HCT116 (cell line): ENCODE results near the gene PRRX2. TPM values are rescaled to one million over a fixed set of nuclear protein-coding genes. Genes with fewer than 3 reads are reported as not detected.

Source experiments
- ATAC-seq: fragments of 200-7000 bp; cut with Tn5 transposase; 2 replicates; pipeline ENCODE4 v1.9.1; 2020; ENCODE audit warnings: mild to moderate bottlenecking, moderate library complexity
- BruUV-seq: library from RNA; stranded (reverse); fragments of 400-500 nt; replicated peaks from 2 replicates; lab custom pipeline; 2021; lab: Mats Ljungman, UMichigan
- CTCF ChIA-PET: fragments of 300-600 bp; sonication (Branson Sonifier 250); formaldehyde crosslinking; loops from one replicate; lab custom pipeline; 2021; ENCODE audit warnings: antibody characterized with exemption; lab: Charles Lee
- POLR2A ChIA-PET: fragments of 300-600, 350-600 bp; sonication (Branson Sonifier 250); formaldehyde crosslinking; loops from one replicate; lab custom pipeline; 2021; ENCODE audit warnings: antibody characterized with exemption; lab: Charles Lee
- RAD21 ChIA-PET, 2 experiments: fragments of 300-600 bp; sonication (Branson Sonifier 250); formaldehyde crosslinking; loops; one replicate each; lab custom pipeline; 2023; ENCODE audit warnings: low total read pairs in 2 of 2; ENCODE audit not compliant: uncharacterized antibody in 2 of 2, unreplicated experiment in 2 of 2, low non-redundant PET in 1 of 2; lab: Charles Lee
- DNase-seq: peaks from one replicate; pipeline ENCODE4 v3.0.0-alpha.2; 2010; ENCODE audit warnings: low read depth, low spot score
- H2AFZ ChIP-seq: fragments of 200-600 bp; shearing (Covaris generic), sonication (generic); 2 replicates; pipeline ENCODE4 v1.6.1; 2017; ENCODE audit warnings: low read depth, mixed run types, mixed read lengths, antibody characterized with exemption, low read length; ENCODE audit not compliant: poor library complexity, severe bottlenecking
- H3K27ac ChIP-seq: 2 replicates; pipeline ENCODE4 v1.5.1; 2012; ENCODE audit warnings: low read depth, low read length
- H3K27me3 ChIP-seq: fragments of 200-600 bp; sonication (generic); 2 replicates; pipeline ENCODE4 v1.6.1; 2016; ENCODE audit warnings: mixed run types, low read length, mixed read lengths; ENCODE audit not compliant: insufficient read depth
- H3K36me3 ChIP-seq, 2 experiments: fragments of 200-500 bp in 1 of 2; fragments of 200-600 bp in 1 of 2; sonication (Bioruptor generic) in 1 of 2; sonication (generic) in 1 of 2; 2 replicates each; pipeline versions ENCODE4 v1.5.1 to v1.6.1; 2014 to 2016; ENCODE audit warnings: low read length in 2 of 2, inconsistent platforms in 1 of 2, mixed read lengths in 1 of 2, mixed run types in 1 of 2; ENCODE audit not compliant: insufficient read depth in 2 of 2, control insufficient read depth in 1 of 2
- H3K4me1 ChIP-seq, 2 experiments: fragments of 200-600 bp in 1 of 2; sonication (generic) in 1 of 2; 2 replicates each; pipeline versions ENCODE4 v1.5.1 to v1.6.1; 2012 to 2017; ENCODE audit warnings: low read length in 2 of 2, inconsistent platforms in 1 of 2, mild to moderate bottlenecking in 1 of 2, mixed read lengths in 1 of 2, mixed run types in 1 of 2, moderate library complexity in 1 of 2; ENCODE audit not compliant: insufficient read depth in 2 of 2, control insufficient read depth in 1 of 2
- H3K4me2 ChIP-seq: fragments of 200-600 bp; sonication (generic); 2 replicates; pipeline ENCODE4 v1.6.1; 2017; ENCODE audit warnings: mixed run types, low read length, mixed read lengths
- H3K4me3 ChIP-seq, 2 experiments: fragments of 200-600 bp in 1 of 2; sonication (generic) in 1 of 2; replicated peaks in 1 of 2; 2 replicates each; pipeline ENCODE4 v1.5.1; 2011 to 2016; ENCODE audit warnings: low read length in 2 of 2, control low read depth in 1 of 2, low read depth in 1 of 2, mild to moderate bottlenecking in 1 of 2, mixed read lengths in 1 of 2, mixed run types in 1 of 2
- H3K79me2 ChIP-seq: fragments of 200-600 bp; sonication (generic); 2 replicates; pipeline ENCODE4 v1.6.1; 2017; ENCODE audit warnings: mild to moderate bottlenecking, mixed run types, low read length, moderate library complexity, mixed read lengths; ENCODE audit not compliant: insufficient read depth
- H3K9ac ChIP-seq: fragments of 200-600 bp; sonication (generic); 2 replicates; pipeline ENCODE4 v1.6.1; 2016; ENCODE audit warnings: low read length, mixed read lengths
- H3K9me2 ChIP-seq: fragments of 200-600 bp; sonication (generic), shearing (Covaris generic); 2 replicates; pipeline ENCODE4 v1.6.1; 2017; ENCODE audit warnings: mixed run types, mild to moderate bottlenecking, moderate library complexity; ENCODE audit not compliant: insufficient read depth
- H3K9me3 ChIP-seq, 2 experiments: fragments of 200-500 bp in 1 of 2; fragments of 200-600 bp in 1 of 2; sonication (Bioruptor generic) in 1 of 2; sonication (generic) in 1 of 2; 2 replicates each; pipeline ENCODE4 v1.6.1; 2014 to 2017; ENCODE audit warnings: low read length in 2 of 2, mixed read lengths in 2 of 2, inconsistent platforms in 1 of 2, low read depth in 1 of 2, mild to moderate bottlenecking in 1 of 2, mixed run types in 1 of 2, moderate library complexity in 1 of 2; ENCODE audit not compliant: control insufficient read depth in 1 of 2, insufficient read depth in 1 of 2
- H4K20me1 ChIP-seq: fragments of 200-600 bp; sonication (generic), shearing (Covaris generic); 2 replicates; pipeline ENCODE4 v1.6.1; 2017; ENCODE audit warnings: mixed run types, mild to moderate bottlenecking, moderate library complexity; ENCODE audit not compliant: insufficient read depth
- ATF3 ChIP-seq: IDR thresholded peaks from 2 replicates; pipeline ENCODE4 v1.6.1; 2012
- CBX3 ChIP-seq: IDR thresholded peaks from 2 replicates; pipeline ENCODE4 v1.6.1; 2012; ENCODE audit warnings: low read depth
- CEBPB ChIP-seq: IDR thresholded peaks from 2 replicates; pipeline ENCODE4 v1.6.1; 2012; ENCODE audit warnings: low read depth
- CTCF ChIP-seq, 3 experiments: fragments of 200-600 bp in 1 of 3; sonication (generic) in 1 of 3; IDR thresholded peaks in 2 of 3; conservative IDR thresholded peaks in 1 of 3; 2 replicates each; pipeline ENCODE4 v1.5.1; 2012 to 2017; ENCODE audit warnings: low read depth in 2 of 3, low read length in 2 of 3, antibody characterized with exemption in 1 of 3, borderline replicate concordance in 1 of 3, control low read depth in 1 of 3, mild to moderate bottlenecking in 1 of 3, mixed read lengths in 1 of 3, mixed run types in 1 of 3, moderate library complexity in 1 of 3; ENCODE audit not compliant: insufficient read depth in 1 of 3
- EGR1 ChIP-seq: IDR thresholded peaks from 2 replicates; pipeline ENCODE4 v1.6.1; 2012; ENCODE audit warnings: low read depth
- EZH2 ChIP-seq: fragments of 200-600 bp; sonication (generic); IDR thresholded peaks from 2 replicates; pipeline ENCODE4 v1.6.1; 2017; ENCODE audit warnings: antibody characterized with exemption, mixed run types
- FOSL1 ChIP-seq: IDR thresholded peaks from 2 replicates; pipeline ENCODE4 v1.6.1; 2012; ENCODE audit warnings: low read depth
- JUND ChIP-seq: IDR thresholded peaks from 2 replicates; pipeline ENCODE4 v1.6.1; 2012
- MAX ChIP-seq: IDR thresholded peaks from 2 replicates; pipeline ENCODE4 v1.6.1; 2012
- POLR2A ChIP-seq: IDR thresholded peaks from 2 replicates; pipeline ENCODE4 v1.7.0; 2011; ENCODE audit warnings: borderline replicate concordance; ENCODE audit not compliant: insufficient read depth, insufficient read length; ENCODE audit errors: extremely low read depth
- POLR2AphosphoS5 ChIP-seq: IDR thresholded peaks from 2 replicates; pipeline ENCODE4 v1.6.1; 2011; ENCODE audit warnings: mild to moderate bottlenecking, low read depth, low read length, moderate library complexity
- RAD21 ChIP-seq: IDR thresholded peaks from 2 replicates; pipeline ENCODE4 v1.6.1; 2012; ENCODE audit warnings: low read depth, mild to moderate bottlenecking
- SP1 ChIP-seq: IDR thresholded peaks from 2 replicates; pipeline ENCODE4 v1.6.1; 2012; ENCODE audit warnings: low read depth
- SRF ChIP-seq: IDR thresholded peaks from 2 replicates; pipeline ENCODE4 v1.6.1; 2012; ENCODE audit warnings: low read depth
- TCF7L2 ChIP-seq: IDR thresholded peaks from 2 replicates; pipeline ENCODE4 v1.7.0; 2011; ENCODE audit warnings: borderline replicate concordance, inconsistent platforms; ENCODE audit not compliant: insufficient read depth, insufficient read length; ENCODE audit errors: extremely low read depth
- ZBTB33 ChIP-seq: IDR thresholded peaks from 2 replicates; pipeline ENCODE4 v1.6.1; 2011; ENCODE audit warnings: mild to moderate bottlenecking, low read length, moderate library complexity; ENCODE audit not compliant: insufficient replicate concordance; ENCODE audit errors: extremely low read depth
- ZFX ChIP-seq: fragments of 450-650 bp; IDR thresholded peaks from 2 replicates; pipeline ENCODE4 v1.6.1; 2017
- ZNF274 ChIP-seq: fragments of 200-500 bp; sonication (Bioruptor generic); IDR thresholded peaks from 2 replicates; pipeline ENCODE4 v1.6.1; 2014; ENCODE audit warnings: mild to moderate bottlenecking, low read depth, low read length, inconsistent platforms
- intact Hi-C: fragments of 100-400 bp; cut with micrococcal nuclease; formaldehyde crosslinking; loops from 2 replicates; pipeline ENCODE4 v1.10.0; 2022
- total RNA-seq: library from RNA; stranded (reverse); gene quantifications from one replicate; pipeline ENCODE4 v1.2.1, GENCODE V29; 2021; ENCODE audit not compliant: unreplicated experiment

PRRX2 gene
- total RNA-seq, 1 experiment from 2014 or later: 25.5 TPM

GRCh38 chr9:129655154-129655553 is 10.3 kb upstream of the PRRX2 start (continued):
- no peak for TF ChIP-seq MAX
- no peak for TF ChIP-seq ZBTB33
- TF ChIP-seq EGR1: no peak

GRCh38 chr9:129655696-129656095 is 9.8 kb upstream of the PRRX2 start:
- H3K36me3 ChIP-seq: no peaks in the 10 kb centered on the region
- no peak overlapping the region for H3K27ac ChIP-seq
- no peak for DNase-seq
- ChIA-PET CTCF (no interaction called here), RAD21 (no interaction called here), POLR2A (no interaction called here)
- no peaks in the 10 kb centered on the region for H3K9me3 ChIP-seq
- intact Hi-C loops: no loop called here
- no peak for ATAC-seq
- no TSS peak for BruUV-seq
- H3K4me3 ChIP-seq: no peak overlapping the region
- H3K79me2 ChIP-seq: no peaks in the 10 kb centered on the region
- peaks cover 3 to 10% of the 10 kb centered on the region in 2 experiments; a peak in 2 of 4 replicates for H3K4me1 ChIP-seq
- no peak overlapping the region for H3K4me2 ChIP-seq
- no peak overlapping the region for H3K9ac ChIP-seq
- H3K27me3 ChIP-seq: no peaks in the 10 kb centered on the region
- no peaks in the 10 kb centered on the region for H3K9me2 ChIP-seq
- H4K20me1 ChIP-seq: no peaks in the 10 kb centered on the region
- no peak overlapping the region for H2AFZ ChIP-seq
- TF ChIP-seq ATF3 (no peak), CTCF (IDR thresholded peaks at IDR 0.05 in 2 of 3, conservative IDR thresholded peaks at IDR 0.05 in 1 of 3; ENCODE audit: borderline replicate concordance in 1 of 3, insufficient read depth in 1 of 3, low read depth in 2 of 3, low read length in 2 of 3) (no peak), CEBPB (no peak), JUND (no peak), POLR2AphosphoS5 (no peak), EZH2 (no peak), ZNF274 (no peak), FOSL1 (no peak), POLR2A (no peak), ZFX (no peak), SP1 (no peak), RAD21 (no peak), ZBTB33 (no peak), SRF (no peak), CBX3 (no peak), TCF7L2 (no peak)
